HTR-8/SVneo (cell line): Measurements from ENCODE around the gene KCNAB1.

ENCODE experiments used
- DNase-seq: peaks from one replicate; pipeline ENCODE4 v3.0.0; 2011; ENCODE audit warnings: low spot score, mixed read lengths; ENCODE audit not compliant: insufficient read length
- FAIRE-seq: peaks from 2 replicates; lab custom pipeline; 2011; peaks lifted over from hg19 to GRCh38; lab: Jason Lieb, UNC

KCNAB1 gene

GRCh38 chr3:156350781-156351180, 230.4 kb downstream of the KCNAB1 start:
- no peak for FAIRE-seq

GRCh38 chr3:156351783-156352182, 231.4 kb downstream of the KCNAB1 start:
- FAIRE-seq (no peak), DNase-seq (no peak)

More at GRCh38 chr3:156350781-156351180, 230.4 kb downstream of the KCNAB1 start:
- no peak for DNase-seq

- DNase-seq, result no peak
- FAIRE-seq, result no peak
These were observed 232.3 kb downstream of the KCNAB1 start for GRCh38 chr3:156352728-156353127.

- DNase-seq (no peak), FAIRE-seq (no peak)
These were observed 233.2 kb downstream of the KCNAB1 start for GRCh38 chr3:156353563-156353962.

- DNase-seq (no peak), FAIRE-seq (no peak)
These were observed 236.4 kb downstream of the KCNAB1 start for GRCh38 chr3:156356537-156357363.

- FAIRE-seq (no peak), DNase-seq (no peak)
These were observed 237.9 kb downstream of the KCNAB1 start for GRCh38 chr3:156358232-156358631.

- DNase-seq (no peak), FAIRE-seq (no peak)
These were observed 239.0 kb downstream of the KCNAB1 start for GRCh38 chr3:156359368-156359767.

GRCh38 chr3:156360083-156360482, 239.7 kb downstream of the KCNAB1 start:
- DNase-seq (no peak), FAIRE-seq (no peak)

GRCh38 chr3:156360963-156361362, 240.6 kb downstream of the KCNAB1 start:
- DNase-seq, result no peak

GRCh38 chr3:156366559-156366958, 246.2 kb downstream of the KCNAB1 start:
- no peak for DNase-seq
- no peak for FAIRE-seq

More at GRCh38 chr3:156360963-156361362, 240.6 kb downstream of the KCNAB1 start:
- no peak for FAIRE-seq

- DNase-seq, result no peak
- no peak for FAIRE-seq
These were observed 247.8 kb downstream of the KCNAB1 start for GRCh38 chr3:156368189-156368588.

GRCh38 chr3:156371701-156372100, 251.3 kb downstream of the KCNAB1 start:
- no peak for FAIRE-seq
- no peak for DNase-seq

GRCh38 chr3:156373095-156373494, 252.7 kb downstream of the KCNAB1 start:
- DNase-seq (no peak), FAIRE-seq (no peak)

GRCh38 chr3:156373654-156374053, 253.3 kb downstream of the KCNAB1 start:
- FAIRE-seq (no peak), DNase-seq (no peak)

- FAIRE-seq (no peak), DNase-seq (no peak)
These were observed 255.8 kb downstream of the KCNAB1 start for GRCh38 chr3:156376199-156376598.

GRCh38 chr3:156377266-156377665, 256.9 kb downstream of the KCNAB1 start:
- DNase-seq (no peak), FAIRE-seq (no peak)

GRCh38 chr3:156377718-156378117, 257.3 kb downstream of the KCNAB1 start:
- DNase-seq (no peak), FAIRE-seq (no peak)

- FAIRE-seq (no peak), DNase-seq (no peak)
These were observed 258.5 kb downstream of the KCNAB1 start for GRCh38 chr3:156378871-156379270.

- no peak for FAIRE-seq
- no peak for DNase-seq
These were observed 258.9 kb downstream of the KCNAB1 start for GRCh38 chr3:156379327-156379726.

- DNase-seq (no peak), FAIRE-seq (no peak)
These were observed 260.9 kb downstream of the KCNAB1 start for GRCh38 chr3:156381253-156381652.

- DNase-seq (peak; percentile 24), FAIRE-seq (no peak)
These were observed 262.3 kb downstream of the KCNAB1 start for GRCh38 chr3:156382458-156383346.
